Fibroblast of skin of abdomen (primary cell): ENCODE results near the gene PRR14. TPM values are rescaled to one million over a fixed set of nuclear protein-coding genes. Genes with fewer than 3 reads are reported as not detected.

Experiments
- DNase-seq: peaks from one replicate; pipeline ENCODE4 v3.0.0-alpha.2; 2013
- polyA plus RNA-seq, 2 experiments: library from polyadenylated mRNA; unstranded; fragments of 120-200 nt; gene quantifications; one replicate each; pipeline ENCODE4 v1.2.1, GENCODE V29; 2013; ENCODE audit not compliant: insufficient read length in 2 of 2

PRR14 gene
- 30.3 TPM for polyA plus RNA-seq (2013, experiment 1 of 2; ENCODE audit: insufficient read length)
- polyA plus RNA-seq (2013, experiment 2 of 2; ENCODE audit: insufficient read length), result 26.6 TPM

GRCh38 chr16:30650369-30651123, at the start of gene PRR14:
TSS of gene PRR14 (plus strand) at chr16:30650960. CDS start at chr16:30651646, 686 bp downstream.
- DNase-seq, result peak; percentile 100

GRCh38 chr16:30601966-30602365, 48.8 kb upstream of the PRR14 start:
- DNase-seq, result no peak

GRCh38 chr16:30602616-30603277, 48.0 kb upstream of the PRR14 start:
- DNase-seq, result no peak

- DNase-seq, result no peak
Measured at GRCh38 chr16:30603945-30604315, 46.8 kb upstream of the PRR14 start.

GRCh38 chr16:30604316-30604947, 46.3 kb upstream of the PRR14 start:
- no peak for DNase-seq

GRCh38 chr16:30605158-30605557, 45.6 kb upstream of the PRR14 start:
- DNase-seq, result no peak

GRCh38 chr16:30606004-30606403, 44.8 kb upstream of the PRR14 start:
- DNase-seq, result no peak

- peak; percentile 43 for DNase-seq
Measured at GRCh38 chr16:30609002-30609925, 41.5 kb upstream of the PRR14 start.

GRCh38 chr16:30609926-30610839, 40.6 kb upstream of the PRR14 start, which contains the start of gene ZNF689:
TSS of gene ZNF689 (minus strand) at chr16:30610389. CDS start at chr16:30610041, 348 bp downstream.
- peak; percentile 97 for DNase-seq

- DNase-seq, result no peak
Measured at GRCh38 chr16:30615358-30616091, 35.2 kb upstream of the PRR14 start.

- DNase-seq, result no peak
Measured at GRCh38 chr16:30619202-30619601, 31.6 kb upstream of the PRR14 start.

- no peak for DNase-seq
Measured at GRCh38 chr16:30619638-30620037, 31.1 kb upstream of the PRR14 start.

- DNase-seq, result no peak
Measured at GRCh38 chr16:30620169-30620568, 30.6 kb upstream of the PRR14 start.

- peak; percentile 83 for DNase-seq
Measured at GRCh38 chr16:30621765-30622164, 29.0 kb upstream of the PRR14 start.

- DNase-seq, result no peak
Measured at GRCh38 chr16:30622455-30623032, 28.2 kb upstream of the PRR14 start.

- no peak for DNase-seq
Measured at GRCh38 chr16:30623536-30624283, 27.1 kb upstream of the PRR14 start.

GRCh38 chr16:30626236-30626635, 24.5 kb upstream of the PRR14 start:
- no peak for DNase-seq

GRCh38 chr16:30628628-30629540, 21.9 kb upstream of the PRR14 start:
- peak; percentile 66 for DNase-seq
